GM18909 (cell line): Measurements from ENCODE around the gene CELA2A.
"Not testable (repeated sequence)": the region's sequence is repeated elsewhere in the genome, so short reads cannot be mapped to it uniquely, and the experiment has no call there.

Source experiments
- ATAC-seq: cut with Tn5 transposase; IDR thresholded peaks from one replicate; pipeline ENCODE4 v1.9.1; 2021; ENCODE audit warnings: mild to moderate bottlenecking; ENCODE audit not compliant: unreplicated experiment, poor library complexity

Gene CELA2A

GRCh38 chr1:15489052-15489736 is 32.7 kb downstream of the CELA2A start:
- no peak for ATAC-seq

- not testable (repeated sequence) for ATAC-seq
Observed at GRCh38 chr1:15491010-15491409, 34.5 kb downstream of the CELA2A start.

GRCh38 chr1:15492596-15492995 is 36.1 kb downstream of the CELA2A start:
- ATAC-seq, result no peak

- ATAC-seq, result no peak
Observed at GRCh38 chr1:15493869-15494390, 37.4 kb downstream of the CELA2A start.

- ATAC-seq, result no peak
Observed at GRCh38 chr1:15500184-15501178, 43.9 kb downstream of the CELA2A start.

- no peak for ATAC-seq
Observed at GRCh38 chr1:15501208-15502032, 44.9 kb downstream of the CELA2A start.

GRCh38 chr1:15504436-15504835 is 47.9 kb downstream of the CELA2A start:
- ATAC-seq, result no peak

- no peak for ATAC-seq
Observed at GRCh38 chr1:15506831-15507230, 50.3 kb downstream of the CELA2A start.

GRCh38 chr1:15507278-15507677 is 50.7 kb downstream of the CELA2A start:
- ATAC-seq, result no peak

- no peak for ATAC-seq
Observed at GRCh38 chr1:15508700-15509487, 52.4 kb downstream of the CELA2A start.

GRCh38 chr1:15509586-15509985 is 53.1 kb downstream of the CELA2A start:
- ATAC-seq, result no peak

- ATAC-seq, result no peak
Observed at GRCh38 chr1:15510611-15511405, 54.3 kb downstream of the CELA2A start.

GRCh38 chr1:15513192-15513591 is 56.7 kb downstream of the CELA2A start:
- ATAC-seq, result no peak

- ATAC-seq, result no peak
Observed at GRCh38 chr1:15513919-15514318, 57.4 kb downstream of the CELA2A start.

- ATAC-seq, result not testable (repeated sequence)
Observed at GRCh38 chr1:15514557-15514956, 58.0 kb downstream of the CELA2A start.

- ATAC-seq, result no peak
Observed at GRCh38 chr1:15515022-15515663, 58.6 kb downstream of the CELA2A start.

GRCh38 chr1:15519625-15520024 is 63.1 kb downstream of the CELA2A start:
- ATAC-seq, result no peak

GRCh38 chr1:15521206-15521906 is 64.8 kb downstream of the CELA2A start:
- ATAC-seq, result not testable (repeated sequence)
